GM12874 (cell line): Measurements from ENCODE around the gene HGS.

Source experiments
- TF ChIP-seq, protein P1 (sequence below): IDR thresholded peaks from 2 replicates; pipeline ENCODE4 v1.5.1; 2011; ENCODE audit warnings: low read depth, mild to moderate bottlenecking, control low read depth, low read length, moderate library complexity; ENCODE audit not compliant: insufficient read depth

The HGS gene

GRCh38 chr17:81741594-81742452, 58.0 kb downstream of the HGS start:
- TF ChIP-seq, protein P1, sequence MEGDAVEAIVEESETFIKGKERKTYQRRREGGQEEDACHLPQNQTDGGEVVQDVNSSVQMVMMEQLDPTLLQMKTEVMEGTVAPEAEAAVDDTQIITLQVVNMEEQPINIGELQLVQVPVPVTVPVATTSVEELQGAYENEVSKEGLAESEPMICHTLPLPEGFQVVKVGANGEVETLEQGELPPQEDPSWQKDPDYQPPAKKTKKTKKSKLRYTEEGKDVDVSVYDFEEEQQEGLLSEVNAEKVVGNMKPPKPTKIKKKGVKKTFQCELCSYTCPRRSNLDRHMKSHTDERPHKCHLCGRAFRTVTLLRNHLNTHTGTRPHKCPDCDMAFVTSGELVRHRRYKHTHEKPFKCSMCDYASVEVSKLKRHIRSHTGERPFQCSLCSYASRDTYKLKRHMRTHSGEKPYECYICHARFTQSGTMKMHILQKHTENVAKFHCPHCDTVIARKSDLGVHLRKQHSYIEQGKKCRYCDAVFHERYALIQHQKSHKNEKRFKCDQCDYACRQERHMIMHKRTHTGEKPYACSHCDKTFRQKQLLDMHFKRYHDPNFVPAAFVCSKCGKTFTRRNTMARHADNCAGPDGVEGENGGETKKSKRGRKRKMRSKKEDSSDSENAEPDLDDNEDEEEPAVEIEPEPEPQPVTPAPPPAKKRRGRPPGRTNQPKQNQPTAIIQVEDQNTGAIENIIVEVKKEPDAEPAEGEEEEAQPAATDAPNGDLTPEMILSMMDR, result no peak
